HUDEP-2 (cell line): Measurements from ENCODE around the gene CTNNA3.

Experiments used
- DNase-seq, 76 experiments: peaks; one replicate each; lab custom pipeline; 2025; ENCODE audit not compliant: unreplicated experiment in 76 of 76; lab: John Stamatoyannopoulos, UW

The CTNNA3 gene

DNA sequence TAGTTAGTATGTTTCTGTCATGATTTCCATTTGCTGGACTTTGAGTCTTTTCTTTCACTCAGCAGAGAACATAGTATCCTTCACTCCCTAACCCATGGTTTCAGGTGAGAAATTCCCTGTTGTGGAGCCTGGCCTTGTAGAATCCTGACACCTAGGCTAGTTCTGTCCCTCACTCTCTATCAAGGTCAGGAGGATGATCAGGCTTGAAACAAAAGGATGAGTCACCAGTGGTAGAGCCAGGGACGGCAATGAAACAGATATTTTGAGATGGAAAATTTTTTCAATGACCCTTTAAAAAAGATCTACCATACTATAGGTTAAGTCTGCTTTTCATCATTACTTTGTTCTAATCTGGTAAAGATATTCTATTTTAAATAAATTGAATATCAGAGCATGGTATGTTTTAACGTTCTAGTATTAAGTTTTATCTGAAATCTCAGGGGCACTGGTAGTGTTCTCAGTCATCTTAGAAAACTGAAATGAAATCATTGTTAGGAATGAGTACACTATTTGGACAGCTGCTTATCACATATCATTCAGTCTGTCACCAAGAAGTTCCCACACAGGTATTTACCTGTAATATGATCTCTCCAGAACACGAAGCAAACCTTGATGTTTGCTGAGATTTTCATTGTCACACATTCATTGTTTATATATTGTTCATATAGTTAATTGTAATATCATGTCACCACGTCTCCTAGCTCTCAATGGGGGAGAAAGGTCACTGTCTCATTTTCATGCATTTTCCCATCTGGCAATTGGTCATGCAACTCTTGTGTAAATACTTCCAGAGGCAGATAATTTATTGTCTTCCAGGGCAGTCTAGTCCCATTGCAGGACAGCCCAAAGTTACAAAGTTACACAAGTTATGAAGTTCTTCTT is 1070.0 kb downstream of the CTNNA3 start:
- no peak for DNase-seq

DNA sequence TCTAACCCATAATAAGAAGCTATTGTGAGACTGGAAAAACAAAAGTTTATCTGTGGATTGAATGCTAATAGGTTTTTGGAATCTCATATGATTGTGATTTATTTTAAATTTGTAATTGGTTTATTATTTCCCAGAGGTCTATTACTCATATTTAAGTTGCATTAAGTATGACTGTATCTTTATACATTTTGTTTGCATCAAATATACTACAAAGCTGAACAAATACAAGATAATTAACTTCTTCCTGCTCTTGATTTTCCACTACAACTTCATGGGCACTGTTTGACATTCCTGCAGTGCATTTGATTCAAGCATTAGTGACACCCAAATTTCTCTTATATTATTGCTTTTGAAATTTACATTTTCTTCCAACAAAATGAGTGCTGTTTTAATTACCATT is 1073.9 kb downstream of the CTNNA3 start:
- DNase-seq, result no peak

DNA sequence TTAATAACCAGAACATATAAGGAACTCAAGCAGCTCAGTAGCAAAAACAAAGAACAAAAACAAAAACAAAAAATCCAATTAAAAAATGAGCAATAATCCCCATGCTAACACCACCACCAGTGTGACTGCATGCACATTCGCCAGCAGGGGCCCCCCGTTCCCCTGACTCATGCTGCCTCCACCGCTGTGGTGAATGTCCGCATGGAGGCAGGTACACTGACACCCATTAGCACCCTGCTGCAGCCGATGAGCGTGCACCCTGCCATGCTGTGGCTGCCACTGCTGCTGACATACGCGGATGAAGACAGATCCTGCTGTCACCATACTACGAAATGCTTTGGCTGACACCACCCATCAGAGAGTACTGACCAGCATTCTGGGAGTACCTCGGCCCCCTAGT is 1091.8 kb downstream of the CTNNA3 start:
- no peak for DNase-seq

DNA sequence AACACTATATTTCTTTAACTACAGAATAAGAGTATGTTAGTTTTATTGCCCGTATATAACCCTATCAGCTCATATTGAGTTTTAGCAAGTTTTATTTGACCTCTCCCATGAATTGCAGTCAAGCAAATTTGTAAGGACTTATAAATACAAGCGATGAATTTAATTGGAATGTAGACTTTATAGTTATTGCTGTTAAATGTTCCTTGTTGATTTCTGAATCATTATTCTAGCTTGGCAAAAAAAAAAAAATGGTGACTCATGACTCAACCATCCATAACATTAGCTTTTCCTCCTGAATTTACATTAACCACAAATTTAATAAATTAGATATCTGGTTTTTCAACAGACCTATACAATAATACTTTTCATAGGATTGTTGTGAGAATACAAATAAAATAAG is 1104.1 kb downstream of the CTNNA3 start:
- no peak for DNase-seq

DNA sequence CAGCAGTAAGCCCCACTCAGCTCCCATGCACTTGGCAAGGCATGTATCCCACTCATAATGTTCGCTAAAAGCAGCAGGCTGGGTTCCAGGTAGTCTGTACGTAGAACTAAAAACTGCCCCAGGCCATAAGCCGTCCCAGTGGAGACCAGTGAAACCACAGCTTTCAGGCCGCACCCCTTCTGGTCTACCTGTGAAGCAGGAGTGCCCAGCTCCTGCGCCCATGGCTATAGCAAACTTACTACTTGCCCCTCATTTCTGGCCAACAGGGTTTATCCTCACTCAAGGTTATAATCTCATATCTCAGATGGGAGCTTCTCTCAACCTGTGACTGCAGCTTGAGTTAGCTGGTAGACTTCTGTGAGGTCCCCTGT is 1108.3 kb downstream of the CTNNA3 start:
- DNase-seq, result no peak

DNA sequence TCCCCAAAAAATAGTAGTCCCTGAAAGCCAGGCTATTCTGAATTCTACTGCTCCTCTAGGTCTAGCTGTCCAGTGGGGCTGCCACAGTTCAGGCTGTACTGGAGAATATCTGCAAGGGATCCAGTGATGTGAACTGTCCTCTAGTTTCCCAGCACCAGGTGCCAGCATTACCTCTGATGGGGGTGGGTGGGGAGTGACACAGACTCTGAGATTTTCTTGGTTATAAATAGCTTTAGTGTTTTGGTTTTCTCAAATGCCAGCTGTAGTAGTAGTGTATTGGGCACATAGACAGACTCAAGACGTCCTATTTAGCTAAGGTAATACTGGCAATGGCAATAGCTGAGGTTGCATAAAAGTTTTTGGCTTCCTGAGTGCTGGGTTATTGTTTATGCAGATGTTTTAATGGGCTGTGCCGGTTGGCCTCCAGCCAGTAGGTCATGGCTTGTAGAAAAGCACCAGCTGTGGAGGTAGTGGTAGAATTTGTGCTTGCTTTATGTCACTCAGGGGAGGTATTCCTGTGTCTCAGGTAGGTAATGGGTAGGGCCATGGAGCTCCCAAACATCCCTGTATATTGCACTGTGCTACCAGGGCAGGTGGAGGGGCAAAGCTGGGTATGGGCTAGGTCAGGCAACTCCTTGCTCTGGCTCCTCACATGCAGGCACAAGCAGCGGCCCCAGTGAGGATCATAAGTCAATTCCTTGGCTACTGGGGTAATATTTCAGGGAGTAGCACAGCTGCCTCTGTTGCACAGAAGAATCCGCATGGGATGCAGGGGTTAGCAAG is 1108.9 kb downstream of the CTNNA3 start:
- no peak for DNase-seq

DNA sequence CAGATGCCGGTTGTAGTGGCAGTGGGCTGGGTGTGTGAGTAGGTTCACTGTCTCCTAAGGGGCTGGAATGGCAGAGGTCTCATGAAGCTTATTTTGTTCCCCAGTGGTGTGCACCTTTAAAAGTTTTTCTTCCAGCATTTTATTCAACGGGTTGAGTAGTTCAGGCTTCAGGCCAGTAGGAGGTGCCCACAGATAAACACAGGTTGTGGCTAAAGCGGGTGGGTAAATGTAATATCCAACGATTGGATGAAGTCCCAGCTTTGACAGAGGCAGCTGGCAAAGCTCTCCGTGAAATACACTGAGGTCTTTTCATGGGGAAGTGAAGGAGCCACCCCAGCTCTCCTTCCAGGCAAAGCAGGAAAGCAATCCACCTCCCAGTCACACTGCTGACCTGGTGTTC is 1109.9 kb downstream of the CTNNA3 start:
- no peak for DNase-seq

DNA sequence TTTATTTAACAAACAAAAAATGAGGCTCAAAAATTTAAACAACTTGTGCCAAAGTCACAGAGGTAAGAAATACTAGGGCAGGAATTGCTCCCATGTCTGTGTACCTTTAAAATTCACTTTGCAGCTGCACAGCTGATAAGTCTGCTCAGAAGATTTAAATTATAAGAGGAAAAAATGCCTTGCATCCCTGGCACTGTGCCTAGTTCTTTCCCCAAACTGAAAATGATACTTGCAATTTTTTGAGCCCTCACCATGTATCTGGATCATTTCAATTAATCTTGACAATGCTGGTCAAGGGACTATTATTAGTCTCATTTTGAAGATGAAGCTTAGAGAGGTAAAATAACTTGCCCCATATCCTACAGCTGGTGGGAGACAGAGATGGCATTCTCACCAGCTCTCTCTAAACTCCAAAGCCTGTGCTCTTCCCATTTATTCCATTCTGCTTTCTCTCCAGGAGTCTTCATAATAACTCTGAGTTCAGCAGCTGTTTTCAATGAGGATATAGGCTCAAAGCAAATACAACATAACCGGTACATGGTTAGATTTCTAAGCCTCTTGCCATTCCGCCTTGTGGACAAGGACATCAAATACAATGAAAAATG is 1120.6 kb downstream of the CTNNA3 start:
- no peak for DNase-seq

DNA sequence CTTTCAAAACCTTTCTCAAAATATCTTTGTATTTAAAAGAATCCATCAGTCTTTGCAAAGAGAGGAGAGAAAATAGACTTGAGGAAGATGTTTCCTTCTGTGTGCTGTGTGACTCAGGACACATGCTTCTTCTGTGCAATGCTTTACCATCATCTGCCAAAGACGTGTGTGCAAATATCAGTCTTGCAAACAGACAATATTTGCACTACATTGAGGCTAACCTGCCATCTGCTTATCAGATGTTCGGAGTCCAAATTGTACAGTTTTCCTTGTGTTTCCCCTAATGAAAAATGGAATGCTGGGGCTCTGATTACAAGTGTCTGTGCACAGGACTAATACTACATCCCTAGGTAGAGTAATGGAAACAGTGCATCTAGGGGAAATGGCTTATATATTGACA is 1123.3 kb downstream of the CTNNA3 start:
- no peak for DNase-seq

DNA sequence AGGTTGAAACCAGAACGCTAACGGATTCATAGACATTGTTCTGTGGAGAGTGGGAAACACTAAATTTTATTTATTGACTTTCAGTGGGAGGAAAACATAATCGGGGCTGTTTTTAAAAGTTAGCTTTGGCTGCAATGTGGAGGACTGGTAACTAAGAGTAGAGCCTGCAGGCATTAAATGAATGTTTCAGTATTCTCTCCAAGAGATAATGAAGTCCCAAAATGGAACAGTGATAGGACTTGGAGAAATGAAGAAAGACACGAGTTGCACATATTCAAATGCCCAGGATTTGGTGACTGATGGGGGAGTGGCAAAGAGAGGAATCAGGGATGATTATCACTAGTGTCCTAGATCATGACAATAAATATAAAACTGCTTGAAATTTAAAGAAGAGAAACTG is 1130.0 kb downstream of the CTNNA3 start:
- no peak for DNase-seq

DNA sequence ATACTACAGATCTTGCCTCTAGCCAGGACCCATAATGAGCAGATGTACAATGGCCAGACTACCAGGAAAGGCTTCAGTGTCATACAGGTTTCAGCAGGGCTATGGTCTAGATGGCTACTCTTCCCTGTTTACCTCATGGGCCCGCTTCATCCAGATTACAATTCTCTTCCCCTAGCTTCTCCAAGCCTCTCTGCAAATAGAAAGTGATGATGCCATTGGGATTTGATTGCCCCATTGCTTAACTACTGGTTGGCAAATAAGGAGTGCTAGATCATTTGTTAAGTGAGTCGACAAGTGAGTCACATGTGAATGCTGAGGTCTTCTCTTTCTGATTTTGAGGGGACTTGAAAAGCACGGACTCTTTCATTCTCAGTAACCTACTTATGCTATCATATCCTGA is 1131.7 kb downstream of the CTNNA3 start:
- no peak for DNase-seq

DNA sequence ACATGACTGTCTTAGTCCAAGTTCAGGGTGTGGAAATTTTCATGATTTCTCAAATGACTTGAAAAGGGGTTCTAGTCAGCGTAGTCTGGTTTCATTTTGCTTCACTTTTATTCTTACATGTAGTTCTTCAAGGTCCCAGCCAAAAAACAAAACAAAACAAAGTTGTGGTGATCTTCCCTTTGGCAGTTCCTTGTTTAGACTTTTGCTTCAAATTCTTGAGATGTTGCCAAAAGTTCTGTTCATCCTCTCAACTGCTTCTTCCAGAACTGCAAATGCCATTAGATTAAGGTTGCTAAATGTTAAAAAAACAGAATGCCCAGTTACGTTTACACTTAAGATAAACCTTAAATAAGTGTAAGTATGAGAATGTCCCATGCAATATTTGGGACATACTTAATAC is 1140.9 kb downstream of the CTNNA3 start:
- no peak for DNase-seq

DNA sequence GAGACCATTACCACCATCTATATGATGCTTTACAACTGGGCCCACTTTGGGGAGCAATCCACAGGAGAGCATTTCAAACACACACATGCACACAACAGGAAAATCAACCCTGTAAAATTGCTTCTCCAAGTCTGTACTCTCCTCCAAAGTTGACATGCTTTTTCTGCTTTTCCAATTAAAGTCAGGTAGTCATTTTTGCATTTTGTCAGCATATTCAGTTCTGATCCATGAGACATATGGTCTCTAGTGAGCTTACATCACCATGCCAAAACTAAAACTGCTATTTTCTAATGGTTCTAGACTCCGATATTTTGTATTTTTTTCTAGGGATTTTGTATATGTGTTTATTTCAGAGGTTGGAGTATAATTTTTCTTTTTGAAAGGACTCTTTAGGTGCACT is 1143.7 kb downstream of the CTNNA3 start:
- no peak for DNase-seq

DNA sequence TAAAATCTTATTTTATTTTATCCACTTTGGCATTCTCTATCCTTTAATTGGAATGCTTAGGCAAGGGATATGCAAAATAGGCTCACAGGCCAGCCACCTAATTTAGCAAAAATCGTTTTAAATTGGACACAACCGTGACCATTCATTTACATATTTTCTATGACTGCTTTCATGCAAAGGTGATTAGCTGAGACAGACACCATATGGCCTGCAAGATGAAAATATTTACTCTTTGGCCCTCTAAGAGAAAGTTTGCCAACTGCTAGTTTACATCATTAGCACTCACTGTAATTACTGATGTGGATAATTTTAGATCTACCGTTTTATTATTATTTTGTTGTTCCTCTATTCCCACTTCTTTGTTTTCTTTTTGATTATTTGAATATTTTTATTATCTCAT is 1145.6 kb downstream of the CTNNA3 start:
- no peak for DNase-seq

DNA sequence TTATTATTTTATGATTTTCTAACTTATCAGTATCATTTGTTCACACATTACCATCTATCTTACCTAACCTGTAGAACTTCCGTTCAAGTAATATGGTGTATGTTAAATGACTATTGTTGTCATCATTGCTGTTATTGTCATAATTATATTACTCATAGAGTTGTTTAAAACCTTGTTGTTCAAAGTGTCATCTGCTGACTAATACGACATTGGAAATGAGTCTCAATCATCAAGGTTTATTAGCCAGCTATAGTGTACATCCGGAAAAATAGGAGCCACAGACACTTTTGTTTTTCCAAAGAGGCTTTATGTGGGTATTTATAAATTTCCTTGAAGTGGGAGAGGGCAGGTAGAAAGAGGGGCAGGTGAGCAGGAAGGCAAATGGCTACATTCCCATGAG is 1157.1 kb downstream of the CTNNA3 start:
- DNase-seq, result no peak

DNA sequence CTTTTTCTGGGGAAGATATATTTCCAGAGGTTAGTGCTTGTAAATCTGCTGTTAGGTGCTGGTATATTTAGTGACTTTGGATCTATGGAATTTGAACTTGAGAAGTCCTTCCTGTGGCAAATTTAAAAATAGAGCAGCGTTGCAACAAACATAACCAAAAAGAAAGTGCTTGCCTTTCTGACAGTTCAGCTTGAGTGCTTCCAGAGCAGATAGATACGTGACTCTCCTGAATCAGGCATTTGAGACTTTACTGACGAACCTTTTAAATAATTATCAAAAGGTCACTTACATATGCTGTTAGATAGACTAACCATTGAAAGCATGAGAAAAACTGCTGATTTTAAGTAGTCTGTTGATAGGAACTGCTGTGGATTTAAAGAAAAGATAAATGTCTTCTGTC is 1157.6 kb downstream of the CTNNA3 start:
- no peak for DNase-seq

DNA sequence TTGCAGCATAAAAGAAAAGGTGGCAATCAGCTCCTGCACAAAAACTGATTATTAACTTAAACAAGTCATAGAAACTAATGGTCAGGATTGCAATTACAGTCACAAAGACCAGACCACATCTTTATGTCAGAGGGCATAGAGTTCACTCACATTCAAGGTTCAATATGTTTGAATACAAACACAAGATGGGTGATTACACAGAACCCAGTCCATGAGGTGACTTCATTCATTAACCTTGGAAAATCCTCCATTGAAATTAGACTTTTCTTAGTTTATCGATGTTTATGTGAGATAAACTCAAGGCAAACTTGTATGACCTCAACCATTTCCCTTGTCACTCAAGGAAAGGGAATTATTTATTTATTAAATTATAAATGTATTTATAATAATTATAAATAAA is 1158.8 kb downstream of the CTNNA3 start:
- DNase-seq, result no peak

DNA sequence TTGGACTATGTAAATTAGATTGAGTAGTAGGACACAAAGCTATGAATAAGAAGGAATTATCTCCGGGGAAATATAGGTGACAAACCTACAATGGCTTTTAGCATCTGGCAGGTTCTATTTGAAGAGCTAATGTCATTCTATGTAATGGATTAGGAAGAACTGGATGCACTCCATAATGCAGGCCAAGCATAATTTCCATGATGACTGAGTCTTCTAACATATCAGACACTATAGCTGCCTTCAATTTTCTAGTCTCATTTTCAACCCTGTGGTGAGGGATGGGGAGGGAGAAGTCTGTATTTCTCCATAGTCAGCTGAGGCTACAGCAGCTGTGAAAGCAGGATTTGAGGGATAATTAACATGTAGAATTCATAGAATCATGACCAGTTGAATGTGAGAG is 1160.6 kb downstream of the CTNNA3 start:
- no peak for DNase-seq

DNA sequence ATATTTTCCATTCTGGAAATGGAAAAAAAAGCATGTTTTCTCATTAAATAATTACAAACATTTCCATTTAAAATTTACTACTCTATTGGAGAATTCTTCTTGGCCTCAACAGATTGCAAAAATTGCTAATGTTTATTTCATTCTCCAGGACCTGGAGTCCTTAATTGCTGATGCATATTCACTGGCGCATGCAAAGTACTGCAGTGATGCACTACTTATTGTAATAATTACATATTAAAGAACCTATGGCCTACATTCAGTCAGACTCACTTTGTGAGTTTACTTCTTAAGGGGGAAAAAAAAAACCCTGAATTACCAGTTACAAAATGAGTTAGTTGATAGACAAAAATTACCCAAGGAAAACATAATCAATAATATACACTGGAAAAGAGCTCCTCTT is 1161.1 kb downstream of the CTNNA3 start:
- no peak for DNase-seq

DNA sequence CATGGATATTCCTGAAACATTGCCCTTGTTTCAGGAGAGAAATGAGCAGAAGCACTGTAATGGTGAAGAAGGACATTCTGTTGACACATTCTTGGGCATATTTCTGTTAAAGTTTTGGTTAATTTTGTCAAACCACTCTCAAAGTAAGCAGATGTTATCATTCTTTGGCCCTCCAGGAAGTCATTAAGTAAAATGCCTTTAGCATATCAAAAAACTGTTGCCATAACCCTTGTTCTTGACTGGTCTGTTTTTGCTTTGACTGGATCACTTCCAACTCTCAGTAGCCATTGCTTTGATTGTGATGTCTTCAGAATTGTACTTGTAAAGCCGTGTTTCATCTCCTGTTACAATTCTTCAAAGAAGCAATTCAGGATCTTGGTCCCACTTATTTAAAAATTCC is 1174.5 kb downstream of the CTNNA3 start:
- no peak for DNase-seq

DNA sequence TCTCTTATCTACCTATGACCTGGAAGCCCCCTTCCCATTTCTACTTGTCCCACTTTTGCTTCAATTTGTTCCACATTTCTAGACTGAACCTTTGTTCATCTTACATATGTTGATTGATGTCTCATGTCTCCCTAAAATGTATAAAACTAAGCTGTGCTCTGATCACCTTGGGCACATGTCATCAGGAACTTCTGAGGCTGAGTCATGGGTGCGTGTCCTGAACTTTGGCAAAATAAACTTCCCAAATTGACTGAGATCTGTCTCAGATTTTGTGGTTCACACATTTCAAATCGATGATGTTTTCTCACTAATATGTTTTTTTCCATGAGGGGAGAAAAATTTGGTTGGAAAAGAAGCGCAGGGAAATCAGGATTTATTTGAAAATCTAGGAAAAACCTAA is 1176.4 kb downstream of the CTNNA3 start:
- no peak for DNase-seq

DNA sequence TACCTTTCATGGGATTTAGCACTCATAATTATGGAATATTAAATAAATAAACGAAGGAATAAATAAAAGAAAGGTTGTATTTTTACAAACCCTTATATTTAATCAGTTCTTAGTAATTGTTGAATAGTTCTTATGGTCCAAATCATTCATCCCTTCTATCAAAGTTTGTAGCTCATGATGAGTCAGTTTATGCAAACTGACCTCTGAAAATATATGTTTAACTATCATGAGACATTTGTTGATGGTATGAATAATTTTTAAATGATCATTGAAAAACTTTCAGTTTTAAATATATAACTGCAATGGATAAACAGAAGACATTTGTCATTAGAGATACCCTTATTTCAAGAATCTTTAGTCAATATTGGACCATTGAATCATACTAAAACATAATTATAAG is 1181.3 kb downstream of the CTNNA3 start:
- no peak for DNase-seq
